Mammary epithelial cell (primary cell): Measurements from ENCODE around the gene KAZN.

Experiments
- CTCF ChIP-seq, 2 donors: IDR thresholded peaks in 1 of 2; conservative IDR thresholded peaks in 1 of 2; 2 replicates each; pipeline ENCODE4 v1.5.1; 2011 to 2012; ENCODE audit warnings: inconsistent platforms in 2 of 2, low read length in 2 of 2, mild to moderate bottlenecking in 2 of 2, control low read depth in 1 of 2, low read depth in 1 of 2; ENCODE audit not compliant: insufficient read depth in 1 of 2; ENCODE audit errors: extremely low read depth in 1 of 2
- EZH2 ChIP-seq: IDR thresholded peaks from 2 replicates; pipeline ENCODE4 v1.6.1; 2012; ENCODE audit warnings: low read length, inconsistent platforms, borderline replicate concordance

- no peak for TF ChIP-seq CTCF (conservative IDR thresholded peaks at IDR 0.05 in 1 of 2, IDR thresholded peaks at IDR 0.05 in 1 of 2; ENCODE audit: extremely low read depth in 1 of 2, insufficient read depth in 1 of 2, low read depth in 1 of 2, low read length in 2 of 2)
- no peak for TF ChIP-seq EZH2
These were observed 315.1 kb downstream of the KAZN start for GRCh38 chr1:14913482-14914177.
